ENCODE results near the gene CDK2AP2.
A peak's percentile ranks its signal among the peaks of the same experiment; 100 is the strongest.

Gene CDK2AP2

GRCh38 chr11:67464411-67465188 lies 43.4 kb downstream of the CDK2AP2 start:
- peak; percentile 74 for DNase-seq

DNA sequence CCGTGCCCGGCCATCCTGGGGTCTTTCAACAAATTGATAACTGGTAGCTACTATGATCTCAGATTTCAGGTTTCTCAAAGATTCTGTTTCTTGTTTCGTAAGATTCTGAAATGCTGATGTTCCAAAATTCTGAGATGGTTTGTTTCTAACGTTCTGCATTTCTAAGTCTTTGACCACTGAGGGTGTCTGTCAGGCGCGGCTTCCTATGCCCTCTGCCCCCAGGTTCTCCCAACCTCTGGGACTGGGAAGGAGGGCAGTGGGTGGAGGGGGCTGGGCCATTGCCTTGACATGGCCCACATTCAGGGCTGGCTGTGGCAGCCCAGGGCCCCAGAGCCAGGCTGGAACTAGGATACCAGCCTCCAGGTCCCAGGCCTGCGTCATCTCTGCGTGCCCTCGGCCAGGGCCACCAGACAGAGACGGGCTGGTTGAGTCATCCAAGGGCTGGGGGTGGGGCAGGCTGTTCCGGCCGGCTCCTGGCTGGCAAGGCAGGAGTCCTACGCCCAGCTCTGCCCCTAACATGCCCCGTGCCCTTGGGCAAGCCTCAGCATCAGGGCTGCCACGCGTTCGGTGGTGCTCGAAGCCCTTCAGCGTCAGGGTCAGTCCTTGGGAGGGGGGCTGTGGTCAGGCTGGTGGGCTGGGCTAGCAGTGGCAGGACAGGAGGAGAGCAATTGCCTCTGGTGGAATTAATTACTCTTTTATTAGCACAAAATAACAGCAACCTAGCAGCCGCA lies 44.1 kb downstream of the CDK2AP2 start:
- DNase-seq = peak; percentile 56

GRCh38 chr11:67463186-67463585 lies 44.8 kb downstream of the CDK2AP2 start:
- DNase-seq = no peak

DNA sequence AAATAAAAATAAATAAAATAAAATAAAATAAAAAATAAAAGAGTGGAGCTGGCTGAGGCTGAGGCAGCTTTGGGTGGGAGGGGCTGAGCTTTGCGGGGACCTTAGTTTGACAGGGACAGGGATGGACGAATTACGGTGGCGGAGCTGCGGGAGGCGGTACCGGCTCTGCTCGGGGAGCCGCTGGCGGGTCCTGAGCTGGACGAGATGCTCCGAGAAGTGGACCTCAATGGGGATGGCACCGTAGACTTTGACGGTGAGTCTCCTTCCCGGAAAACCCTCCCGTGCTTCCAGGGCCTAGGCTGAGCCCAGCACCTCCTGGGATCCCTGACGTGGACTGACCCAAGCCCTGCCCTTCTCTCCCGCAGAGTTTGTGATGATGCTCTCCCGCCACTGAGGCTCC lies 49.7 kb downstream of the CDK2AP2 start:
- no peak for DNase-seq

DNA sequence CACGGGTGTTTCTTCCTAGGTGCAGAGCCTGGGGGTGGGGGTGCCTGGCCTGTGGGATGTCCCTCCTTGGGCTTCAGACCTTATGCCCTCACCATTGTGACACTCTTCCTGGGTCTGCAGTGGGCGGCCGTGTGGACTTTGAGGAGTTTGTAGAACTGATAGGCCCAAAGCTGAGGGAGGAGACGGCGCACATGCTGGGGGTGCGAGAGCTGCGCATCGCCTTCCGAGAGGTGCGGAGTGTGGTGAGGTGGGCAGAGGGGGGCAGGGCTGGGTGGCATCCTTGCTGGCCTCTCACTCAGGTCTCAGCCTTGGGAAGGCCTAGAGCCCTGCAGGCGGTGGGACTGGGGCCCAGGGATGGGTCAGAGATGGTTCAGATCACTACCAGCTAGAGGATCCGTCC lies 50.5 kb downstream of the CDK2AP2 start:
- DNase-seq = no peak
